ENCODE data around the gene UBE2N.

The UBE2N gene

GRCh38 chr12:93379326-93379980, 62.3 kb downstream of the UBE2N start:
- no peak for DNase-seq

- DNase-seq, result no peak
These were observed 62.8 kb downstream of the UBE2N start for GRCh38 chr12:93378998-93379325.

GRCh38 chr12:93378196-93378997, 63.4 kb downstream of the UBE2N start:
- DNase-seq, result peak; percentile 62

GRCh38 chr12:93377252-93378195, 64.2 kb downstream of the UBE2N start, which contains the start of gene NUDT4:
NUDT4 (plus strand) TSS chr12:93377925; CDS start chr12:93378323, 398 bp downstream.
- DNase-seq, result peak; percentile 97

GRCh38 chr12:93376436-93377251, 65.1 kb downstream of the UBE2N start:
- no peak for DNase-seq

- no peak for DNase-seq
These were observed 65.8 kb downstream of the UBE2N start for GRCh38 chr12:93375906-93376305.

GRCh38 chr12:93373961-93374656, 67.6 kb downstream of the UBE2N start:
- no peak for DNase-seq

GRCh38 chr12:93370947-93371346, 70.8 kb downstream of the UBE2N start:
- DNase-seq, result no peak

- no peak for DNase-seq
These were observed 72.2 kb downstream of the UBE2N start for GRCh38 chr12:93369505-93369904.

- no peak for DNase-seq
These were observed 73.0 kb downstream of the UBE2N start for GRCh38 chr12:93368766-93369165.

GRCh38 chr12:93366422-93366821, 75.3 kb downstream of the UBE2N start:
- no peak for DNase-seq

GRCh38 chr12:93365616-93366405, 75.9 kb downstream of the UBE2N start:
- DNase-seq, result no peak

GRCh38 chr12:93363841-93364297, 77.9 kb downstream of the UBE2N start:
- DNase-seq, result peak; percentile 20

GRCh38 chr12:93361151-93361919, 80.4 kb downstream of the UBE2N start:
- no peak for DNase-seq

- no peak for DNase-seq
These were observed 81.1 kb downstream of the UBE2N start for GRCh38 chr12:93360688-93361087.

GRCh38 chr12:93358821-93359220, 82.9 kb downstream of the UBE2N start:
- DNase-seq, result no peak

GRCh38 chr12:93358058-93358457, 83.7 kb downstream of the UBE2N start:
- DNase-seq, result no peak

GRCh38 chr12:93356214-93356613, 85.5 kb downstream of the UBE2N start:
- DNase-seq, result no peak
